Activated CD8-positive, alpha-beta T cell treated with anti-CD3 and anti-CD28 coated beads, Interleukin-2, amount 10 ng/mL, durations not matched to agents 7 days and 5 days (primary cell): ENCODE results near the gene LDHB. TPM values are rescaled to one million over a fixed set of nuclear protein-coding genes. Genes with fewer than 3 reads are reported as not detected.

Experiments used
- total RNA-seq, 2 experiments: library from RNA; stranded (reverse); gene quantifications; one replicate each; pipeline ENCODE4 v1.2.3, GENCODE V29; 2021

LDHB gene
- total RNA-seq, 2 experiments from 2014 or later = 1,063 to 1,149 TPM

Other genes with a start within 250 kb of the LDHB start
- gene PYROXD1, start 220.2 kb downstream of the LDHB start, total RNA-seq = 10 to 100 TPM; 25.3 to 28.7 TPM
- gene RECQL, start 156.2 kb downstream of the LDHB start, total RNA-seq = 10 to 100 TPM; 92.3 to 92.6 TPM
- 10 to 100 TPM; 37.3 to 37.5 TPM for gene GOLT1B, start 156.1 kb downstream of the LDHB start, total RNA-seq
- gene SPX, start 131.5 kb downstream of the LDHB start, total RNA-seq = not detected
- not detected for gene GYS2, start 53.0 kb downstream of the LDHB start, total RNA-seq
- not detected for gene KCNJ8, start 116.9 kb upstream of the LDHB start, total RNA-seq